ENCODE results near the gene CCDC81.

Gene CCDC81

GRCh38 chr11:86469491-86470388 is 95.1 kb downstream of the CCDC81 start:
- DNase-seq, result no peak

Measured in NCI-H2171 treated with DMSO at 0.1 percent for 48 hours (cell line).